ENCODE results near the gene GPC6. TPM values are rescaled to one million over a fixed set of nuclear protein-coding genes. Genes with fewer than 3 reads are reported as not detected.
A peak's percentile ranks its signal among the peaks of the same experiment; 100 is the strongest.

GPC6 gene
- polyA plus RNA-seq, 1 of the 3 experiments (the other 2 are of a cell fraction): 6.7 TPM

DNA sequence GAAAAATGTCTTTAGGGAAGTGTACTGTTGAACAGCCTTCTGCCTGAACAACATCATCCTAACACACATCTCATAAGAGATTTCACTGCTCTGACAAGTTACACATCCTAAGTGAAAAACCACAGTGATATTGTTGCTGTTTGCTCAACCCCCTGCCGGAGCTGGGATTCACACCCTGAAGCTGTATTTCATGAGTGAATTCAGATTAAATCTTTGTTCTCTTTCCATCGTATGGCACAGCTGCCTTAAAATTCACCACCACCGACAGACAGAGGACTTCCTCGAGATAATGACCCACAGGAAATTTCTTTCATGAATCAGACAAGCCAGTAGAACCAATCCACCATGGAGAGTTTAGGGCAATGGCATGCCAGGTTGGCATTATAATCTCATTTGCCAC is 972.1 kb downstream of the GPC6 start:
- WGBS (ENCODE audit: low lambda C conversion rate): 28% methylated on average over 4 of the region's 4 CpGs
- CTCF ChIA-PET: interaction anchor here (1.0 to 1.9 kb wide), 3 partner anchors 12 to 50 kb away, joined by 3 to 4 read pairs (median 3); no protein-coding TSS in a partner anchor

GRCh38 chr13:94199135-94199534 is 972.5 kb downstream of the GPC6 start:
- Histone ChIP-seq H3K79me2 (ENCODE audit: insufficient read depth) (no peaks in the 10 kb centered on the region), H3K9me2 (no peaks in the 10 kb centered on the region), H3K27me3 (ENCODE audit: insufficient read depth) (no peaks in the 10 kb centered on the region), H3K4me2 (no peak overlapping the region), H3K4me3 (ENCODE audit: low read depth in 2 of 2, low read length in 1 of 2) (no peak overlapping the region), H3K4me1 (ENCODE audit: control insufficient read depth in 1 of 2, insufficient read depth in 2 of 2, low read depth in 1 of 2, low read length in 1 of 2) (peaks cover 12 to 20% of the 10 kb centered on the region in 2 experiments; a peak in 3 of 4 replicates), H3K27ac (ENCODE audit: low read depth in 2 of 2, low read length in 1 of 2) (peak overlapping the region; percentile 28 to 73; a peak in 3 of 4 replicates), H3K9ac (no peak overlapping the region), H3K9me3 (no peaks in the 10 kb centered on the region), H3K36me3 (replicated peaks in 1 of 2; ENCODE audit: control insufficient read depth in 1 of 2, insufficient read depth in 2 of 2, low read length in 1 of 2) (no peaks in the 10 kb centered on the region), H2AFZ (ENCODE audit: low read depth) (no peak overlapping the region; the same call in 1 of the 2 replicates), H4K20me1 (ENCODE audit: insufficient read depth) (no peaks in the 10 kb centered on the region), H3F3A (replicated peaks; ENCODE audit: insufficient read depth) (no peaks in the 10 kb centered on the region)
- DNase-seq: no peak
- POLR2A ChIA-PET: no interaction called here
- CTCF ChIA-PET: interaction anchor here (1.0 to 1.9 kb wide), 2 partner anchors 14 to 49 kb away, joined by 3 to 4 read pairs; no protein-coding TSS in a partner anchor
- 76% methylated on average over 3 of the region's 3 CpGs for WGBS (ENCODE audit: low lambda C conversion rate)
- no peak for TF ChIP-seq TAF1 (IDR thresholded peaks at IDR 0.05; ENCODE audit: borderline replicate concordance, low read depth, low read length)
- TF ChIP-seq PBX3 (IDR thresholded peaks at IDR 0.05): no peak
- TF ChIP-seq TCF12 (IDR thresholded peaks at IDR 0.05): no peak
- TF ChIP-seq POLR2AphosphoS5 (IDR thresholded peaks at IDR 0.05; ENCODE audit: low read depth, low read length): no peak
- no peak for TF ChIP-seq MXI1 (IDR thresholded peaks at IDR 0.05; ENCODE audit: low read depth, low read length)
- TF ChIP-seq, protein P1, sequence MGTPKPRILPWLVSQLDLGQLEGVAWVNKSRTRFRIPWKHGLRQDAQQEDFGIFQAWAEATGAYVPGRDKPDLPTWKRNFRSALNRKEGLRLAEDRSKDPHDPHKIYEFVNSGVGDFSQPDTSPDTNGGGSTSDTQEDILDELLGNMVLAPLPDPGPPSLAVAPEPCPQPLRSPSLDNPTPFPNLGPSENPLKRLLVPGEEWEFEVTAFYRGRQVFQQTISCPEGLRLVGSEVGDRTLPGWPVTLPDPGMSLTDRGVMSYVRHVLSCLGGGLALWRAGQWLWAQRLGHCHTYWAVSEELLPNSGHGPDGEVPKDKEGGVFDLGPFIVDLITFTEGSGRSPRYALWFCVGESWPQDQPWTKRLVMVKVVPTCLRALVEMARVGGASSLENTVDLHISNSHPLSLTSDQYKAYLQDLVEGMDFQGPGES (IDR thresholded peaks at IDR 0.05; ENCODE audit: low read depth, low read length): no peak

More for the DNA sequence above, 972.1 kb downstream of the GPC6 start:
- Histone ChIP-seq H3K9me2 (no peaks in the 10 kb centered on the region), H2AFZ (ENCODE audit: low read depth) (no peak overlapping the region; the same call in 1 of the 2 replicates), H3K9ac (no peak overlapping the region), H3K9me3 (no peaks in the 10 kb centered on the region), H3K4me1 (ENCODE audit: control insufficient read depth in 1 of 2, insufficient read depth in 2 of 2, low read depth in 1 of 2, low read length in 1 of 2) (peaks cover 12 to 20% of the 10 kb centered on the region in 2 experiments; a peak in 3 of 4 replicates), H3K36me3 (replicated peaks in 1 of 2; ENCODE audit: control insufficient read depth in 1 of 2, insufficient read depth in 2 of 2, low read length in 1 of 2) (no peaks in the 10 kb centered on the region), H4K20me1 (ENCODE audit: insufficient read depth) (no peaks in the 10 kb centered on the region), H3K79me2 (ENCODE audit: insufficient read depth) (no peaks in the 10 kb centered on the region), H3K4me2 (no peak overlapping the region), H3F3A (replicated peaks; ENCODE audit: insufficient read depth) (no peaks in the 10 kb centered on the region), H3K27ac (ENCODE audit: low read depth in 2 of 2, low read length in 1 of 2) (peak overlapping the region; percentile 28 to 73), H3K4me3 (ENCODE audit: low read depth in 2 of 2, low read length in 1 of 2) (no peak overlapping the region), H3K27me3 (ENCODE audit: insufficient read depth) (no peaks in the 10 kb centered on the region)
- TF ChIP-seq, protein P2, sequence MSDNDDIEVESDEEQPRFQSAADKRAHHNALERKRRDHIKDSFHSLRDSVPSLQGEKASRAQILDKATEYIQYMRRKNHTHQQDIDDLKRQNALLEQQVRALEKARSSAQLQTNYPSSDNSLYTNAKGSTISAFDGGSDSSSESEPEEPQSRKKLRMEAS (IDR thresholded peaks at IDR 0.05; ENCODE audit: low read depth): no peak
- peak in 1 of 2 experiments; percentile 26; a peak in 1 of 4 replicates for TF ChIP-seq EP300 (IDR thresholded peaks at IDR 0.05; ENCODE audit: borderline replicate concordance in 1 of 2, low read depth in 1 of 2, low read length in 1 of 2)
- POLR2A ChIA-PET: no interaction called here
- DNase-seq: no peak

DNA sequence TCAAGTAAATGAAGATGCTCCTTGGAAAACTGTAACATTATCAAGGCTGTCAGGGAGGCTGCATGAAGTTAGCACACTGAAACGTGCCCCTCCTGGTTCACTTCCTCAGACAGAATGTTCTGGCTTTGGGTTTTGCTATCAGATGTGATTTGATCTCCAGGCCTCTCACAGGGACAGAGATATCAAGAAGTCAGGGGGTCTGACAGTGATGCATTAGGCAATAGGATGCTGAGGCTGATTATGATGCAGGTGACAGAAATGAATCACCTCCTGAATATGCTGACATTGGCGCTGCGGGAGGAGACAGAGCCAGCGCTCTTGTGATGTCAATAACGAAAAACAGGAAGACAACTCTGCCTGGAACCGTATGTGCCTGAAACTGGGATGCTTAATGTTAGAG is 974.4 kb downstream of the GPC6 start:
- DNase-seq: no peak
- no peaks in the 10 kb centered on the region for H3K9me2 ChIP-seq
- TF ChIP-seq RCOR1 (IDR thresholded peaks at IDR 0.05; ENCODE audit: low read length) (no peak), RXRA (IDR thresholded peaks at IDR 0.05; ENCODE audit: borderline replicate concordance, low read depth) (no peak), FOXJ3 (CRISPR knock-in tag; IDR thresholded peaks at IDR 0.05) (no peak), POLR2AphosphoS5 (IDR thresholded peaks at IDR 0.05; ENCODE audit: low read depth, low read length) (no peak), GATA2 (CRISPR knock-in tag; IDR thresholded peaks at IDR 0.05) (peak; percentile 86), EP300 (IDR thresholded peaks at IDR 0.05; ENCODE audit: borderline replicate concordance in 1 of 2, low read depth in 1 of 2, low read length in 1 of 2) (peak in 1 of 2 experiments; percentile 32; a peak in 1 of 4 replicates)

More for the DNA sequence above, 974.4 kb downstream of the GPC6 start:
- Histone ChIP-seq H3K4me1 (ENCODE audit: control insufficient read depth in 1 of 2, insufficient read depth in 2 of 2, low read depth in 1 of 2, low read length in 1 of 2) (peaks cover 12 to 13% of the 10 kb centered on the region in 2 experiments; a peak in 3 of 4 replicates), H3K4me2 (no peak overlapping the region), H3K27ac (ENCODE audit: low read depth in 2 of 2, low read length in 1 of 2) (no peak overlapping the region; a peak in 1 of 4 replicates), H3K36me3 (replicated peaks in 1 of 2; ENCODE audit: control insufficient read depth in 1 of 2, insufficient read depth in 2 of 2, low read length in 1 of 2) (no peaks in the 10 kb centered on the region), H3K4me3 (ENCODE audit: low read depth in 2 of 2, low read length in 1 of 2) (no peak overlapping the region), H4K20me1 (ENCODE audit: insufficient read depth) (no peaks in the 10 kb centered on the region), H2AFZ (ENCODE audit: low read depth) (no peak overlapping the region), H3F3A (replicated peaks; ENCODE audit: insufficient read depth) (no peaks in the 10 kb centered on the region), H3K9ac (no peak overlapping the region), H3K79me2 (ENCODE audit: insufficient read depth) (no peaks in the 10 kb centered on the region), H3K9me3 (no peaks in the 10 kb centered on the region), H3K27me3 (ENCODE audit: insufficient read depth) (no peaks in the 10 kb centered on the region)
- WGBS (ENCODE audit: low lambda C conversion rate): 91% methylated on average over 6 of the region's 6 CpGs
- ChIA-PET POLR2A (no interaction called here), CTCF (no interaction called here)
